ENCODE results near the gene CARD9.

The CARD9 gene

GRCh38 chr9:136410500-136411287 lies 37.2 kb upstream of the CARD9 start, which contains the start of the genes ENTR1 and PMPCA (continued):
- TF ChIP-seq ZNF2 (tag by site-specific recombination; IDR thresholded peaks at IDR 0.05): 0 out of 2 replicates have a peak, but pooled peaks have one; percentile 31
- TF ChIP-seq SP2 (tag by site-specific recombination; IDR thresholded peaks at IDR 0.05): peak; percentile 89
- no peak for TF ChIP-seq ZNF473 (tag by site-specific recombination; IDR thresholded peaks at IDR 0.05)
- no peak for TF ChIP-seq ZNF580 (tag by site-specific recombination; IDR thresholded peaks at IDR 0.05)
- no peak for TF ChIP-seq ZNF169 (tag by site-specific recombination; IDR thresholded peaks at IDR 0.05)
- 0 out of 2 replicates have a peak, but pooled peaks have one; percentile 24 for TF ChIP-seq ZBTB1 (tag by site-specific recombination; IDR thresholded peaks at IDR 0.05)
- no peak for TF ChIP-seq ZNF138 (tag by site-specific recombination; IDR thresholded peaks at IDR 0.05; ENCODE audit: borderline replicate concordance)
- no peak for TF ChIP-seq ZNF112 (tag by site-specific recombination; IDR thresholded peaks at IDR 0.05)
- TF ChIP-seq ZXDB (tag by site-specific recombination; IDR thresholded peaks at IDR 0.05): peak; percentile 77
- TF ChIP-seq ZNF114 (tag by site-specific recombination; IDR thresholded peaks at IDR 0.05): no peak
- TF ChIP-seq ZNF280D (tag by site-specific recombination; IDR thresholded peaks at IDR 0.05): no peak
- TF ChIP-seq ZNF521 (tag by site-specific recombination; IDR thresholded peaks at IDR 0.05): no peak
- TF ChIP-seq, protein P1, sequence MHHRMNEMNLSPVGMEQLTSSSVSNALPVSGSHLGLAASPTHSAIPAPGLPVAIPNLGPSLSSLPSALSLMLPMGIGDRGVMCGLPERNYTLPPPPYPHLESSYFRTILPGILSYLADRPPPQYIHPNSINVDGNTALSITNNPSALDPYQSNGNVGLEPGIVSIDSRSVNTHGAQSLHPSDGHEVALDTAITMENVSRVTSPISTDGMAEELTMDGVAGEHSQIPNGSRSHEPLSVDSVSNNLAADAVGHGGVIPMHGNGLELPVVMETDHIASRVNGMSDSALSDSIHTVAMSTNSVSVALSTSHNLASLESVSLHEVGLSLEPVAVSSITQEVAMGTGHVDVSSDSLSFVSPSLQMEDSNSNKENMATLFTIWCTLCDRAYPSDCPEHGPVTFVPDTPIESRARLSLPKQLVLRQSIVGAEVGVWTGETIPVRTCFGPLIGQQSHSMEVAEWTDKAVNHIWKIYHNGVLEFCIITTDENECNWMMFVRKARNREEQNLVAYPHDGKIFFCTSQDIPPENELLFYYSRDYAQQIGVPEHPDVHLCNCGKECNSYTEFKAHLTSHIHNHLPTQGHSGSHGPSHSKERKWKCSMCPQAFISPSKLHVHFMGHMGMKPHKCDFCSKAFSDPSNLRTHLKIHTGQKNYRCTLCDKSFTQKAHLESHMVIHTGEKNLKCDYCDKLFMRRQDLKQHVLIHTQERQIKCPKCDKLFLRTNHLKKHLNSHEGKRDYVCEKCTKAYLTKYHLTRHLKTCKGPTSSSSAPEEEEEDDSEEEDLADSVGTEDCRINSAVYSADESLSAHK (tag by site-specific recombination; IDR thresholded peaks at IDR 0.05): no peak
- TF ChIP-seq ZNF544 (tag by site-specific recombination; IDR thresholded peaks at IDR 0.05): no peak
- no peak for TF ChIP-seq OSR2 (tag by site-specific recombination; IDR thresholded peaks at IDR 0.05)
- no peak for TF ChIP-seq ZNF211 (tag by site-specific recombination; IDR thresholded peaks at IDR 0.05; ENCODE audit: low read depth)
- no peak for TF ChIP-seq ZNF404 (tag by site-specific recombination; IDR thresholded peaks at IDR 0.05)
- peak; percentile 94 for TF ChIP-seq ZFHX2 (tag by site-specific recombination; conservative IDR thresholded peaks at IDR 0.05)
- TF ChIP-seq EGR2 (tag by site-specific recombination; IDR thresholded peaks at IDR 0.05; ENCODE audit: low read depth): peak; percentile 87
- no peak for TF ChIP-seq ZSCAN23 (tag by site-specific recombination; IDR thresholded peaks at IDR 0.05)
- TF ChIP-seq, protein P2, sequence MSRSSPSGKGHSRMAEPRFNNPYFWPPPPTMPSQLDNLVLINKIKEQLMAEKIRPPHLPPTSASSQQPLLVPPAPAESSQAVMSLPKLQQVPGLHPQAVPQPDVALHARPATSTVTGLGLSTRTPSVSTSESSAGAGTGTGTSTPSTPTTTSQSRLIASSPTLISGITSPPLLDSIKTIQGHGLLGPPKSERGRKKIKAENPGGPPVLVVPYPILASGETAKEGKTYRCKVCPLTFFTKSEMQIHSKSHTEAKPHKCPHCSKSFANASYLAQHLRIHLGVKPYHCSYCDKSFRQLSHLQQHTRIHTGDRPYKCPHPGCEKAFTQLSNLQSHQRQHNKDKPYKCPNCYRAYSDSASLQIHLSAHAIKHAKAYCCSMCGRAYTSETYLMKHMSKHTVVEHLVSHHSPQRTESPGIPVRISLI (tag by site-specific recombination; IDR thresholded peaks at IDR 0.05): no peak
- no peak for TF ChIP-seq ZNF777 (tag by site-specific recombination; IDR thresholded peaks at IDR 0.05; ENCODE audit: borderline replicate concordance)
- TF ChIP-seq, protein P3, sequence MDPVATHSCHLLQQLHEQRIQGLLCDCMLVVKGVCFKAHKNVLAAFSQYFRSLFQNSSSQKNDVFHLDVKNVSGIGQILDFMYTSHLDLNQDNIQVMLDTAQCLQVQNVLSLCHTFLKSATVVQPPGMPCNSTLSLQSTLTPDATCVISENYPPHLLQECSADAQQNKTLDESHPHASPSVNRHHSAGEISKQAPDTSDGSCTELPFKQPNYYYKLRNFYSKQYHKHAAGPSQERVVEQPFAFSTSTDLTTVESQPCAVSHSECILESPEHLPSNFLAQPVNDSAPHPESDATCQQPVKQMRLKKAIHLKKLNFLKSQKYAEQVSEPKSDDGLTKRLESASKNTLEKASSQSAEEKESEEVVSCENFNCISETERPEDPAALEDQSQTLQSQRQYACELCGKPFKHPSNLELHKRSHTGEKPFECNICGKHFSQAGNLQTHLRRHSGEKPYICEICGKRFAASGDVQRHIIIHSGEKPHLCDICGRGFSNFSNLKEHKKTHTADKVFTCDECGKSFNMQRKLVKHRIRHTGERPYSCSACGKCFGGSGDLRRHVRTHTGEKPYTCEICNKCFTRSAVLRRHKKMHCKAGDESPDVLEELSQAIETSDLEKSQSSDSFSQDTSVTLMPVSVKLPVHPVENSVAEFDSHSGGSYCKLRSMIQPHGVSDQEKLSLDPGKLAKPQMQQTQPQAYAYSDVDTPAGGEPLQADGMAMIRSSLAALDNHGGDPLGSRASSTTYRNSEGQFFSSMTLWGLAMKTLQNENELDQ (tag by site-specific recombination; IDR thresholded peaks at IDR 0.05; ENCODE audit: low read depth): no peak
- TF ChIP-seq ZNF585B (tag by site-specific recombination; IDR thresholded peaks at IDR 0.05): no peak
- peak; percentile 85 for TF ChIP-seq KLF16 (tag by site-specific recombination; IDR thresholded peaks at IDR 0.05)
- no peak for TF ChIP-seq ZNF311 (tag by site-specific recombination; IDR thresholded peaks at IDR 0.05; ENCODE audit: borderline replicate concordance)
- TF ChIP-seq INSM2 (tag by site-specific recombination; IDR thresholded peaks at IDR 0.05): peak; percentile 53; the same call in 1 of the 2 replicates
- no peak for TF ChIP-seq ZNF747 (tag by site-specific recombination; IDR thresholded peaks at IDR 0.05)
- TF ChIP-seq ZNF560 (tag by site-specific recombination; IDR thresholded peaks at IDR 0.05; ENCODE audit: borderline replicate concordance): no peak
- no peak for TF ChIP-seq ZNF175 (tag by site-specific recombination; IDR thresholded peaks at IDR 0.05)

Measured in HEK293 (cell line).